ENCODE data around the gene PCDH17. TPM values are rescaled to one million over a fixed set of nuclear protein-coding genes. Genes with fewer than 3 reads are reported as not detected.

Gene PCDH17
- total and polyA plus RNA-seq, 2 of the 4 experiments (the other 2 are of a cell fraction): under 0.01 TPM; not detected in 1

DNA sequence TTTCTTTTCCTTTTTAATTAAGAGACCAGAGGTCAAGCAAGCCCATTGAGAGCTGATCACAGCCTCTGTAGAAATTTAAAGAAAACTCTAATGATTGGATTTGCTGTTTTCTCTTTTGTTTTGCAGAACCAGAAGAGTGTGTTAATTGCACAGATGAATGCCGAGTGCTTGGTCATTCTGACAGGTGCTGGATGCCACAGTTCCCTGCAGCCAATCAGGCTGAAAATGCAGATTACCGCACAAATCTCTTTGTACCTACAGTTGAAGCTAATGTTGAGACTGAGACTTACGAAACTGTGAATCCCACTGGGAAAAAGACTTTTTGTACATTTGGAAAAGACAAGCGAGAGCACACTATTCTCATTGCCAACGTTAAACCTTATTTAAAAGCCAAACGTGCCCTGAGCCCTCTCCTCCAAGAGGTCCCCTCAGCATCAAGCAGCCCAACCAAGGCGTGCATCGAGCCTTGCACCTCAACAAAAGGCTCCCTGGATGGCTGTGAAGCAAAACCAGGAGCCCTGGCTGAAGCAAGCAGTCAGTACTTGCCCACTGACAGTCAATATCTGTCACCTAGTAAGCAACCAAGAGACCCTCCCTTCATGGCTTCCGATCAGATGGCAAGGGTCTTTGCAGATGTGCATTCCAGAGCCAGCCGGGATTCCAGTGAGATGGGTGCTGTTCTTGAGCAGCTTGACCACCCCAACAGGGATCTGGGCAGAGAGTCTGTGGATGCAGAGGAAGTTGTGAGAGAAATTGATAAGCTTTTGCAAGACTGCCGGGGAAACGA, 93.1 kb downstream of the PCDH17 start:
- no peak for DNase-seq
- Histone ChIP-seq H3K56ac (ENCODE audit: extremely low read depth, insufficient read depth, low read length) (no peak overlapping the region), H4K5ac (ENCODE audit: low read depth, low read length) (no peak overlapping the region), H3K36me3 (ENCODE audit: control insufficient read depth, insufficient read depth, low read length) (no peaks in the 10 kb centered on the region), H3K9ac (ENCODE audit: low read depth, low read length) (no peak overlapping the region), H4K91ac (ENCODE audit: insufficient read depth, low read depth, low read length) (no peak overlapping the region), H4K8ac (ENCODE audit: low read depth in 2 of 2, low read length in 2 of 2) (no peak overlapping the region), H2AFZ (replicated peaks; ENCODE audit: low read length, poor library complexity) (no peak overlapping the region), H3K79me1 (ENCODE audit: low read depth in 1 of 2, low read length in 2 of 2) (no peaks in the 10 kb centered on the region), H3K9me3 (ENCODE audit: control insufficient read depth, insufficient read depth, low read length) (0 out of 2 replicates have a peak, but pooled peaks cover 3% of the 10 kb centered on the region), H3K27ac (ENCODE audit: insufficient read depth, low read length) (no peak overlapping the region), H3K27me3 (ENCODE audit: control insufficient read depth, insufficient read depth, low read length) (no peaks in the 10 kb centered on the region), H4K20me1 (ENCODE audit: insufficient read depth, low read length) (no peaks in the 10 kb centered on the region), H2BK5ac (ENCODE audit: low read depth, low read length, poor library complexity, severe bottlenecking) (no peak overlapping the region), H2AK5ac (ENCODE audit: low read depth, low read length) (no peak overlapping the region), H3K4me2 (ENCODE audit: low read depth, low read length) (no peak overlapping the region), H3K14ac (replicated peaks; ENCODE audit: low read depth, low read length) (no peak overlapping the region), H3K9me1 (ENCODE audit: insufficient read depth, low read length) (no peaks in the 10 kb centered on the region), H3K4ac (ENCODE audit: low read depth, low read length) (no peak overlapping the region), H2BK120ac (ENCODE audit: low read depth, low read length) (no peak overlapping the region), H2AK9ac (replicated peaks; ENCODE audit: low read depth, low read length, poor library complexity) (no peak overlapping the region), H3K4me1 (ENCODE audit: control insufficient read depth, insufficient read depth, low read length) (no peaks in the 10 kb centered on the region), H3K18ac (ENCODE audit: low read depth, low read length) (no peak overlapping the region), H3K4me3 (ENCODE audit: insufficient read depth, low read depth, low read length) (no peak overlapping the region), H3K23ac (ENCODE audit: low read depth, low read length) (no peak overlapping the region), H2BK20ac (ENCODE audit: low read depth, low read length) (no peak overlapping the region), H2BK15ac (ENCODE audit: low read depth, low read length) (no peak overlapping the region)
- intact Hi-C loops (cut with micrococcal nuclease) (no loop called here), in situ Hi-C loops (cut with MboI; ENCODE audit: low sequenced_read_pairs) (no loop called here), dilution Hi-C loops (cut with HindIII; ENCODE audit: low sequenced_read_pairs, unreplicated experiment) (no loop called here)
- 20% methylated on average over 1 of the region's 12 CpGs; no CpG with 5 or more reads in 1 of the 2 experiments for WGBS, 2 experiments (ENCODE audit: extremely low coverage in 2 of 2, insufficient read length in 1 of 2)
- ChIA-PET CTCF (no interaction called here), POLR2A (ENCODE audit: unreplicated experiment) (no interaction called here)
- TF ChIP-seq CHD1 (IDR thresholded peaks at IDR 0.05; ENCODE audit: low read depth, low read length) (no peak), SMC3 (IDR thresholded peaks at IDR 0.05; ENCODE audit: low read depth, low read length) (no peak), ELK1 (IDR thresholded peaks at IDR 0.05; ENCODE audit: borderline replicate concordance, low read depth, low read length) (no peak), BHLHE40 (IDR thresholded peaks at IDR 0.05; ENCODE audit: low read depth, low read length) (no peak), RFX5 (IDR thresholded peaks at IDR 0.05; ENCODE audit: low read depth, low read length) (no peak), USF2 (IDR thresholded peaks at IDR 0.05; ENCODE audit: low read depth, low read length) (no peak), FOS (IDR thresholded peaks at IDR 0.05; ENCODE audit: low read depth, low read length) (no peak), RAD21 (IDR thresholded peaks at IDR 0.05; ENCODE audit: low read length) (no peak), MAFK (IDR thresholded peaks at IDR 0.05; ENCODE audit: low read depth, low read length) (no peak), MXI1 (IDR thresholded peaks at IDR 0.05; ENCODE audit: borderline replicate concordance, low read depth, low read length) (no peak), CEBPB (IDR thresholded peaks at IDR 0.05; ENCODE audit: low read depth, low read length) (no peak), MAZ (IDR thresholded peaks at IDR 0.05; ENCODE audit: borderline replicate concordance, low read depth, low read length) (no peak), NFE2L2 (IDR thresholded peaks at IDR 0.05; ENCODE audit: low read depth, low read length) (no peak), POLR2A (IDR thresholded peaks at IDR 0.05; ENCODE audit: low read depth, low read length) (no peak)
- no TSS peak for BruUV-seq (replicated peaks)
- no peak for ATAC-seq (ENCODE audit: low read depth)
